Cardiac fibroblast (primary cell): Measurements from ENCODE around the gene CRYBG1.
"Not testable (repeated sequence)": the region's sequence is repeated elsewhere in the genome, so short reads cannot be mapped to it uniquely, and the experiment has no call there.

Experiments used
- DNase-seq, 2 donors: peaks; one replicate each; pipeline versions ENCODE4 v3.0.0 to v3.0.0-alpha.2; 2010; ENCODE audit warnings: low read depth in 2 of 2
- H3K4me3 ChIP-seq, 2 donors: replicated peaks in 1 of 2; 1 replicate in 1 of 2; 2 replicates in 1 of 2; pipeline ENCODE4 v1.5.1; 2011; ENCODE audit warnings: low read depth in 2 of 2, low read length in 2 of 2, mild to moderate bottlenecking in 2 of 2, moderate library complexity in 1 of 2
- CTCF ChIP-seq: IDR thresholded peaks from one replicate; pipeline ENCODE4 v1.5.1; 2011; ENCODE audit warnings: low read depth, mild to moderate bottlenecking, low read length, inconsistent platforms

Gene CRYBG1

DNA sequence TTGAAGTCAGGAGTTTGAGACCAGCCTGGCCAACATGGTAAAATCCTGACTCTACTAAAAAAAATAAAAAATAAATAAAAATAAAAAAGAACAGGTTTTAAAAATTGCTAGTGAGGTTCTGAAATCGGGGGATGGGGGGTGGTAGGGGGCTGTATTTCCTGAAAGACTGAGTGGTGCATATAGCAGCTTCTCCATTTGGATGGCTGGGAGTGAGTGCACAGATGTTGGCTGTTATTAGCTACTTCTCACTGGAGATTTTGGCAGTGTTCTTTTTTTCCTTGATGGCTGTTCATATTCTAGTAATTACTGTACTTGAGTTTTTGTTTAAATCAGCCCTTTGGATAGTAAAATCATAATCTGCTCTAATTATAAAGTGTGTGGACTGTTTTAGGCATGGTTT, 189.0 kb downstream of the CRYBG1 start:
- no peak for TF ChIP-seq CTCF
- no peak for DNase-seq
- H3K4me3 ChIP-seq, result no peak overlapping the region

DNA sequence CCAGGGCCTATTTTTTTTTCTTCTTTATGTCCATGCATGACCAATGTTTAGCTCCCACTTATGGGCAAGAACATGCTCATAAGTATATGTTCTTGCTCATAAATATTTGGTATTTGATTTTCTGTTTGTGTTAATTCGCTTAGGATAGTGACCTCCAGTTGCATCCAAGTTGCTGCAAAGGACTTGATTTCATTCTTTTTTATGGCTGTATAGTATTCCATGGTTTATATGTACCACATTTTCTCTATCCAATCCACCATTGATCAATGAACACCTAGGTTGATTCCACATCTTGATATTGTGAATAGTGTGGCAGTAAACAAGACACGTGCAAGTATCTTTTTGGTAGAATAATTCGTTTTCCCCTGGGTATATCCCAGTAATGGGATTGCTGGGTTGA, 190.6 kb downstream of the CRYBG1 start:
- no peak overlapping the region for H3K4me3 ChIP-seq
- no peak for DNase-seq
- TF ChIP-seq CTCF, result no peak

DNA sequence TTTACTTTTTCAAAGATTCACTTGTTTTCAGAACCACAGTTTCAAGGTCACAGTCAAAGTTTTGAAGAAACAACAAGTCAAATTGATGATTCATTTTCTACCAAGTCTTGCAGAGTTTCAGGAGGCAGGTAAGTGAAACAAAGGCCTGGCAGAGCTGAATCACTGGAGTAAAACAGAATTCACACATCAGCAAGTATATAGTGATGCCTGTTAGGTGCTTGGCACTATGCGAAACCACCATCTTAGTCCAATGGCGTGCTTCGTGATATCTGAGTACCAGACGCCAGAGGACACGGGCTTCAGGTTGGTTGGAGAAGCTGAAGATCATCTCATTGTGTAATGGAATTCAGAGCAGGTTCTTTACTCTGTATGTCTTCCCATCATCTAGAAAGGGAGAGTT, 192.9 kb downstream of the CRYBG1 start:
- H3K4me3 ChIP-seq, result no peak overlapping the region
- TF ChIP-seq CTCF, result no peak
- no peak for DNase-seq

- TF ChIP-seq CTCF, result no peak
Measured at GRCh38 chr6:106555767-106556166, 195.2 kb downstream of the CRYBG1 start.

GRCh38 chr6:106556368-106556960, 195.9 kb downstream of the CRYBG1 start:
- no peak overlapping the region for H3K4me3 ChIP-seq
- TF ChIP-seq CTCF, result peak; percentile 32
- peak; percentile 62 to 68 for DNase-seq

More at GRCh38 chr6:106555767-106556166, 195.2 kb downstream of the CRYBG1 start:
- DNase-seq, result no peak
- no peak overlapping the region for H3K4me3 ChIP-seq

- no peak overlapping the region for H3K4me3 ChIP-seq
- TF ChIP-seq CTCF, result no peak
- DNase-seq, result peak; percentile 16 to 62
Measured at GRCh38 chr6:106557837-106558236, 197.3 kb downstream of the CRYBG1 start.

DNA sequence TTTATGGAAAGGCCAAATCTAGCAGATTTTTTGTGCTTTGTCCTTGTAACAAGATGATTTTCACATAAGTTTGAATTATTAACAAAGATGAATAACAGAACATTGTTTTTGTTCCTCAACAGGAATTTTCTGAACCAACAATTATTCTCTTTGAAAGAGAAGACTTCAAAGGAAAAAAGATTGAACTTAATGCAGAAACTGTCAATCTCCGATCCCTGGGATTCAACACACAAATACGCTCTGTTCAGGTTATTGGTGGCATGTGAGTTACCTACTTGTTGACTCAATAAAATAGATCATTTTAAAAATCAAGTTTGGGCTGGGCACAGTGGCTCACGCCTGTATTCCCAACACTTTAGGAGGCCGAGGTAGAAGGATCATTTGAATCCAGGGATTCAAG, 197.8 kb downstream of the CRYBG1 start:
- no peak for TF ChIP-seq CTCF
- no peak overlapping the region for H3K4me3 ChIP-seq
- DNase-seq, result no peak

- not testable (repeated sequence) for DNase-seq, H3K4me3 ChIP-seq
Measured at GRCh38 chr6:106559659-106560058, 199.1 kb downstream of the CRYBG1 start.
